Mammary epithelial cell (primary cell): ENCODE results near the gene CIDEA.

Experiments
- CTCF ChIP-seq, 2 donors: IDR thresholded peaks in 1 of 2; conservative IDR thresholded peaks in 1 of 2; 2 replicates each; pipeline ENCODE4 v1.5.1; 2011 to 2012; ENCODE audit warnings: inconsistent platforms in 2 of 2, low read length in 2 of 2, mild to moderate bottlenecking in 2 of 2, control low read depth in 1 of 2, low read depth in 1 of 2; ENCODE audit not compliant: insufficient read depth in 1 of 2; ENCODE audit errors: extremely low read depth in 1 of 2
- EZH2 ChIP-seq: IDR thresholded peaks from 2 replicates; pipeline ENCODE4 v1.6.1; 2012; ENCODE audit warnings: low read length, inconsistent platforms, borderline replicate concordance

GRCh38 chr18:12314591-12315305, 60.6 kb downstream of the CIDEA start:
- TF ChIP-seq CTCF (conservative IDR thresholded peaks at IDR 0.05 in 1 of 2, IDR thresholded peaks at IDR 0.05 in 1 of 2; ENCODE audit: extremely low read depth in 1 of 2, insufficient read depth in 1 of 2, low read depth in 1 of 2, low read length in 2 of 2) (no peak), EZH2 (no peak)
